HepG2 (cell line): Measurements from ENCODE around the gene MAP2K2. TPM values are rescaled to one million over a fixed set of nuclear protein-coding genes. Genes with fewer than 3 reads are reported as not detected.
A peak's percentile ranks its signal among the peaks of the same experiment; 100 is the strongest.

Experiments used
- ATAC-seq: fragments of 200-7000 bp; cut with Tn5 transposase; 3 replicates; pipeline ENCODE4 v1.9.1; 2020; ENCODE audit warnings: mild to moderate bottlenecking, moderate library complexity
- BruUV-seq: library from RNA; stranded (reverse); fragments of 400-500 nt; replicated peaks from 2 replicates; lab custom pipeline; 2021; lab: Mats Ljungman, UMichigan
- CTCF ChIA-PET: fragments of 300-600 bp; formaldehyde crosslinking; extraction: SDS; loops from one replicate; lab custom pipeline; 2021; ENCODE audit warnings: low total read pairs, inconsistent platforms, low intra/inter-chr PET ratio; lab: Yijun Ruan, JAX
- POLR2A ChIA-PET: fragments of 350-600 bp; sonication (Branson Sonifier 250); formaldehyde crosslinking; loops from one replicate; lab custom pipeline; 2020; ENCODE audit warnings: antibody characterized with exemption, inconsistent platforms; lab: Yijun Ruan, JAX
- DNase-seq: peaks from one replicate; pipeline ENCODE4 v3.0.0-alpha.2; 2015; ENCODE audit warnings: low spot score
- FAIRE-seq: peaks from 3 replicates; lab custom pipeline; 2011; peaks lifted over from hg19 to GRCh38; lab: Jason Lieb, UNC
- H2AFZ ChIP-seq: one replicate; pipeline ENCODE4 v1.6.1; 2011; ENCODE audit warnings: low read length, inconsistent platforms
- H3K27ac ChIP-seq: fragments of 300-600 bp; 3 replicates; pipeline ENCODE4 v1.8.0; 2011; ENCODE audit warnings: mixed run types, mild to moderate bottlenecking, mixed read lengths, low read length, inconsistent platforms; ENCODE audit not compliant: insufficient read depth; ENCODE audit errors: extremely low read length
- H3K27me3 ChIP-seq, 2 experiments: fragments of 200-600 bp in 1 of 2; 2 replicates in 1 of 2; 3 replicates in 1 of 2; pipeline versions ENCODE4 v1.6.0 to v1.8.0; 2011; ENCODE audit warnings: low read length in 2 of 2, mild to moderate bottlenecking in 2 of 2, moderate library complexity in 2 of 2, inconsistent platforms in 1 of 2; ENCODE audit not compliant: insufficient read depth in 2 of 2, control insufficient read depth in 1 of 2
- H3K36me3 ChIP-seq, 2 experiments: fragments of 200-600 bp in 1 of 2; replicated peaks in 1 of 2; 2 replicates in 1 of 2; 3 replicates in 1 of 2; pipeline versions ENCODE4 v1.5.1 to v1.8.0; 2011; ENCODE audit warnings: low read length in 2 of 2, inconsistent platforms in 1 of 2; ENCODE audit not compliant: insufficient read depth in 2 of 2, control insufficient read depth in 1 of 2
- H3K4me1 ChIP-seq: 2 replicates; pipeline ENCODE4 v1.5.1; 2012; ENCODE audit warnings: low read length, inconsistent platforms; ENCODE audit not compliant: insufficient read depth
- H3K4me2 ChIP-seq: 2 replicates; pipeline ENCODE4 v1.6.0; 2011; ENCODE audit warnings: low read depth, low read length, inconsistent platforms
- H3K4me3 ChIP-seq, 3 experiments: fragments of 200-600 bp in 1 of 3; sonication (generic), shearing (Covaris generic) in 1 of 3; replicated peaks in 1 of 3; 2 replicates each; pipeline ENCODE4 v1.5.1; 2011 to 2016; ENCODE audit warnings: low read length in 3 of 3, inconsistent platforms in 2 of 3, low read depth in 2 of 3, mild to moderate bottlenecking in 2 of 3, control low read depth in 1 of 3, mixed read lengths in 1 of 3; ENCODE audit not compliant: insufficient read depth in 1 of 3
- H3K79me2 ChIP-seq: one replicate; pipeline ENCODE4 v1.6.1; 2011; ENCODE audit warnings: low read length, inconsistent platforms; ENCODE audit not compliant: insufficient read depth
- H3K9ac ChIP-seq: 2 replicates; pipeline ENCODE4 v1.6.0; 2011; ENCODE audit warnings: mild to moderate bottlenecking, low read depth, low read length, inconsistent platforms; ENCODE audit not compliant: insufficient read depth
- H3K9me3 ChIP-seq: 2 replicates; pipeline ENCODE4 v1.5.1; 2012; ENCODE audit warnings: mild to moderate bottlenecking, low read length
- H4K20me1 ChIP-seq: 2 replicates; pipeline ENCODE4 v1.6.0; 2011; ENCODE audit warnings: inconsistent platforms, mild to moderate bottlenecking, low read length, moderate library complexity; ENCODE audit not compliant: insufficient read depth
- ELF4 ChIP-seq: sonication (generic); formaldehyde crosslinking; IDR thresholded peaks from 2 replicates; pipeline ENCODE4 v1.5.0; 2020; ENCODE audit warnings: missing genetic modification reagents, mild to moderate bottlenecking, moderate library complexity, borderline replicate concordance
- FOXM1 ChIP-seq: sonication (generic); formaldehyde crosslinking; IDR thresholded peaks from 2 replicates; pipeline ENCODE4 v1.5.0; 2020; ENCODE audit warnings: missing genetic modification reagents
- GABPA ChIP-seq, 2 experiments: IDR thresholded peaks; 2 replicates each; pipeline ENCODE4 v1.6.1; 2011 to 2016; ENCODE audit warnings: low read depth in 2 of 2, low read length in 1 of 2, missing biosample characterization in 1 of 2, missing genetic modification characterization in 1 of 2
- KDM1A ChIP-seq: IDR thresholded peaks from 2 replicates; pipeline ENCODE4 v1.6.1; 2016; ENCODE audit warnings: missing compliant biosample characterization
- MIXL1 ChIP-seq: IDR thresholded peaks from 2 replicates; pipeline ENCODE4 v1.6.1; 2016
- SRY ChIP-seq: sonication (generic); formaldehyde crosslinking; IDR thresholded peaks from 2 replicates; pipeline ENCODE4 v1.8.0; 2022; ENCODE audit warnings: mild to moderate bottlenecking, missing genetic modification reagents
- SUZ12 ChIP-seq: fragments of 150-350 bp; IDR thresholded peaks from 2 replicates; pipeline ENCODE4 v1.6.1; 2014; ENCODE audit warnings: low read depth, low read length
- THAP11 ChIP-seq: IDR thresholded peaks from 2 replicates; pipeline ENCODE4 v1.6.1; 2016; ENCODE audit warnings: missing biosample characterization, missing genetic modification reagents
- TOE1 ChIP-seq: sonication (generic); formaldehyde crosslinking; IDR thresholded peaks from 2 replicates; pipeline ENCODE4 v1.4.0; 2020; ENCODE audit warnings: mild to moderate bottlenecking, missing genetic modification reagents
- ZNF121 ChIP-seq: sonication (generic); formaldehyde crosslinking; IDR thresholded peaks from 2 replicates; pipeline ENCODE4 v1.5.0; 2020; ENCODE audit warnings: mild to moderate bottlenecking, missing genetic modification reagents
- ZNF460 ChIP-seq: sonication (generic); formaldehyde crosslinking; IDR thresholded peaks from 2 replicates; pipeline ENCODE4 v1.5.1; 2020; ENCODE audit warnings: missing genetic modification reagents, mild to moderate bottlenecking, borderline replicate concordance
- ZNF562 ChIP-seq: sonication (generic); formaldehyde crosslinking; IDR thresholded peaks from 2 replicates; pipeline ENCODE4 v1.8.0; 2022; ENCODE audit warnings: missing genetic modification reagents, borderline replicate concordance
- ZNF773 ChIP-seq: sonication (generic); formaldehyde crosslinking; IDR thresholded peaks from 2 replicates; pipeline ENCODE4 v1.4.0; 2020; ENCODE audit warnings: missing genetic modification reagents, borderline replicate concordance
- ZSCAN30 ChIP-seq: sonication (generic); formaldehyde crosslinking; IDR thresholded peaks from 2 replicates; pipeline ENCODE4 v1.5.0; 2020; ENCODE audit warnings: mild to moderate bottlenecking, missing genetic modification reagents
- WGBS: methylation state at CpG from one replicate; pipeline ENCODE4 v1.1.6; 2017; ENCODE audit warnings: low lambda C conversion rate; 5-methylcytosine and 5-hydroxymethylcytosine counted together
- in situ Hi-C: cut with HindIII; loops from 2 replicates; pipeline ENCODE4 v1.10.0; 2017; ENCODE audit warnings: low pct_unique_long_range_greater_than_20kb; ENCODE audit not compliant: extremely low pct_ligation_motif_present
- intact Hi-C: fragments of 100-400 bp; cut with micrococcal nuclease; formaldehyde crosslinking; loops from one replicate; pipeline ENCODE4 v1.10.0; 2022; ENCODE audit not compliant: unreplicated experiment
- polyA plus RNA-seq, 8 experiments: library from polyadenylated mRNA; depleted of rRNA in 3 of 8; stranded (reverse) in 7 of 8; unstranded in 1 of 8; fragments of >200 nt; fragmentation: Illumina TruSeq in 4 of 8; extraction: Trizol in 4 of 8; gene quantifications; 2 replicates each; pipeline versions ENCODE4 v1.2.1 to v1.2.3, GENCODE V29; 2011 to 2016; ENCODE audit warnings: low read depth in 4 of 8, missing spikeins in 1 of 8, mixed read lengths in 1 of 8; ENCODE audit not compliant: insufficient read depth in 1 of 8
- total RNA-seq, 5 experiments: library from RNA; depleted of rRNA; stranded (reverse); fragments of >200 nt; fragmentation: Illumina TruSeq; extraction: Trizol; gene quantifications; 2 replicates each; pipeline ENCODE4 v1.2.3, GENCODE V29; 2016; ENCODE audit warnings: low read depth in 1 of 5
- TF ChIP-seq, protein P1 (sequence below): sonication (generic); formaldehyde crosslinking; IDR thresholded peaks from 2 replicates; pipeline ENCODE4 v1.5.0; 2020; ENCODE audit warnings: mild to moderate bottlenecking, missing genetic modification reagents
- TF ChIP-seq, protein P2 (sequence below), 2 experiments: sonication (generic) in 1 of 2; formaldehyde crosslinking in 1 of 2; IDR thresholded peaks; 2 replicates each; pipeline versions ENCODE4 v1.4.0 to v1.6.1; 2018 to 2020; ENCODE audit warnings: missing genetic modification reagents in 2 of 2, borderline replicate concordance in 1 of 2, low read depth in 1 of 2, mild to moderate bottlenecking in 1 of 2, missing biosample characterization in 1 of 2
- TF ChIP-seq, protein P3 (sequence below): sonication (generic); formaldehyde crosslinking; IDR thresholded peaks from 2 replicates; pipeline ENCODE4 v1.4.0; 2020; ENCODE audit warnings: mild to moderate bottlenecking, missing genetic modification reagents

The MAP2K2 gene
- total and polyA plus RNA-seq, 2 of the 13 experiments (the other 11 are each of a cell fraction or from before 2014, with no cell fraction given): 70.3 to 80.9 TPM

DNA sequence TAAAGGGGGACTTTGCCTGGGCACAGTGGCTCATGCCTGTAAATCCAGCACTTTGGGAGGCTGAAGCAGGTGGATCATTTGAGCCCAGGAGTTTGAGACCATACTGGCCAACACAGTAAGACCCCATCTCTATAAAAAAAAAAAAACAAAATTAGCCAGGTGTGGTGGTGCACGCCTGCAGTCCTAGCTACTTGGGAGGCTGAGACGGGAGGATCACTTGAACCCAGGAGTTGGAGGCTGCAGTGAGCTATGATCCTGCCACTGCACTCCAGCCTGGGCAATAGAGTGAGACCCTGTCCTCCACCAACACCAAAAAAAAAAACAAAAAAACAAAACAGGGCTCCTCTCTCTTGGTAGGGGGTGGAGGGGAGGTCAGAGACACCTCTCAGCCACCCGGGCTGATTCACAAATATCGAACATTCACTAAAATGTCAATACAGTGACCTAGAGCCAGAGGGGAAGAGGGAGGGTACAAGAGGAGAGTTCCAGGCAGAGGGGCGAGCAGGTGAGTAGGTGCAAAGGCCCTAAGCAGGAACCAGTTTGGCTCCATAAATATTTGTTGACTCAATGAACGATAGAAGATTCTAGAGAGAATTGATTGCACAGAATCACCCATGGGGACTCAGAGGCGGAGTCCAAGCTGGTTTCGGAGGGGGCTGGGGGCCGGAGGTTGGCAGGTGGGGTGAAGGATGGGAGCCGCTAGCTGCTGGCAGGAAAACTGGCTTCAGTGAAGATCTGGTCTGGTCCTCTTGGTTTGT is 28.5 kb upstream of the MAP2K2 start:
- H3K36me3 ChIP-seq: peaks cover 4% of the 10 kb centered on the region in 2 experiments; a peak in 3 of 5 replicates
- intact Hi-C loops: no loop called here
- ChIA-PET CTCF (no interaction called here), POLR2A (interaction anchor here (1.5 to 2.3 kb wide), 4 partner anchors 12 to 33 kb away, joined by 3 to 13 read pairs (median 8); no protein-coding TSS in a partner anchor)
- FAIRE-seq (no peak), DNase-seq (no peak), ATAC-seq (no peak)
- no peak overlapping the region for H3K9ac ChIP-seq
- BruUV-seq: no TSS peak
- H3K79me2 ChIP-seq: no peaks in the 10 kb centered on the region
- H3K27ac ChIP-seq: peak overlapping the region; percentile 57
- H3K4me3 ChIP-seq: peak overlapping the region in 2 of 3 experiments; percentile 20 to 62; a peak in 2 of 6 replicates
- WGBS: 15% methylated on average over 10 of the region's 10 CpGs
- peaks cover 76% of the 10 kb centered on the region for H3K4me1 ChIP-seq
- no peak overlapping the region for H2AFZ ChIP-seq
- no peaks in the 10 kb centered on the region for H3K27me3 ChIP-seq
- TF ChIP-seq, protein P1, sequence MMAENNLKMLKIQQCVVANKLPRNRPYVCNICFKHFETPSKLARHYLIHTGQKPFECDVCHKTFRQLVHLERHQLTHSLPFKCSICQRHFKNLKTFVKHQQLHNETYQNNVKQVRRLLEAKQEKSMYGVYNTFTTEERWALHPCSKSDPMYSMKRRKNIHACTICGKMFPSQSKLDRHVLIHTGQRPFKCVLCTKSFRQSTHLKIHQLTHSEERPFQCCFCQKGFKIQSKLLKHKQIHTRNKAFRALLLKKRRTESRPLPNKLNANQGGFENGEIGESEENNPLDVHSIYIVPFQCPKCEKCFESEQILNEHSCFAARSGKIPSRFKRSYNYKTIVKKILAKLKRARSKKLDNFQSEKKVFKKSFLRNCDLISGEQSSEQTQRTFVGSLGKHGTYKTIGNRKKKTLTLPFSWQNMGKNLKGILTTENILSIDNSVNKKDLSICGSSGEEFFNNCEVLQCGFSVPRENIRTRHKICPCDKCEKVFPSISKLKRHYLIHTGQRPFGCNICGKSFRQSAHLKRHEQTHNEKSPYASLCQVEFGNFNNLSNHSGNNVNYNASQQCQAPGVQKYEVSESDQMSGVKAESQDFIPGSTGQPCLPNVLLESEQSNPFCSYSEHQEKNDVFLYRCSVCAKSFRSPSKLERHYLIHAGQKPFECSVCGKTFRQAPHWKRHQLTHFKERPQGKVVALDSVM (CRISPR knock-in tag): peak; percentile 87
- peak; percentile 61; the same call in 1 of the 2 replicates for TF ChIP-seq KDM1A (CRISPR knock-in tag)
- TF ChIP-seq ZNF773 (CRISPR knock-in tag): no peak
- TF ChIP-seq SUZ12: no peak
- TF ChIP-seq, protein P2, sequence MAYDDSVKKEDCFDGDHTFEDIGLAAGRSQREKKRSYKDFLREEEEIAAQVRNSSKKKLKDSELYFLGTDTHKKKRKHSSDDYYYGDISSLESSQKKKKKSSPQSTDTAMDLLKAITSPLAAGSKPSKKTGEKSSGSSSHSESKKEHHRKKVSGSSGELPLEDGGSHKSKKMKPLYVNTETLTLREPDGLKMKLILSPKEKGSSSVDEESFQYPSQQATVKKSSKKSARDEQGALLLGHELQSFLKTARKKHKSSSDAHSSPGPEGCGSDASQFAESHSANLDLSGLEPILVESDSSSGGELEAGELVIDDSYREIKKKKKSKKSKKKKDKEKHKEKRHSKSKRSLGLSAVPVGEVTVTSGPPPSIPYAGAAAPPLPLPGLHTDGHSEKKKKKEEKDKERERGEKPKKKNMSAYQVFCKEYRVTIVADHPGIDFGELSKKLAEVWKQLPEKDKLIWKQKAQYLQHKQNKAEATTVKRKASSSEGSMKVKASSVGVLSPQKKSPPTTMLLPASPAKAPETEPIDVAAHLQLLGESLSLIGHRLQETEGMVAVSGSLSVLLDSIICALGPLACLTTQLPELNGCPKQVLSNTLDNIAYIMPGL (CRISPR knock-in tag; IDR thresholded peaks at IDR 0.05; ENCODE audit: borderline replicate concordance in 1 of 2, low read depth in 1 of 2): 0 out of 4 replicates have a peak, but pooled peaks of 1 of the 2 experiments have one; percentile 5
- TF ChIP-seq ZNF562 (CRISPR knock-in tag): no peak
- TF ChIP-seq MIXL1 (CRISPR knock-in tag): no peak
- no peak for TF ChIP-seq THAP11 (CRISPR knock-in tag)
- TF ChIP-seq GABPA (IDR thresholded peaks at IDR 0.05; ENCODE audit: low read depth, low read length): no peak
- TF ChIP-seq GABPA (CRISPR knock-in tag; IDR thresholded peaks at IDR 0.05; ENCODE audit: low read depth): no peak
- no peak for TF ChIP-seq ELF4
- TF ChIP-seq FOXM1 (CRISPR knock-in tag): no peak
- TF ChIP-seq ZNF460: peak; percentile 82
- TF ChIP-seq, protein P3, sequence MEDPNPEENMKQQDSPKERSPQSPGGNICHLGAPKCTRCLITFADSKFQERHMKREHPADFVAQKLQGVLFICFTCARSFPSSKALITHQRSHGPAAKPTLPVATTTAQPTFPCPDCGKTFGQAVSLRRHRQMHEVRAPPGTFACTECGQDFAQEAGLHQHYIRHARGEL (CRISPR knock-in tag): no peak
- TF ChIP-seq ZSCAN30: no peak
- peak; percentile 94 for TF ChIP-seq ZNF121
- 0 out of 2 replicates have a peak, but pooled peaks have one; percentile 6 for TF ChIP-seq SRY (CRISPR knock-in tag)
- TF ChIP-seq TOE1: no peak
- TF ChIP-seq, all 625 proteins: peak for 6
- no peaks in the 10 kb centered on the region for H4K20me1 ChIP-seq
- H3K9me3 ChIP-seq: no peaks in the 10 kb centered on the region
- H3K4me2 ChIP-seq: peak overlapping the region; percentile 66
- in situ Hi-C loops: no loop called here
